GM12874 (cell line): ENCODE results near the gene AGRN.

Experiments used
- CTCF ChIP-seq: IDR thresholded peaks from 2 replicates; pipeline ENCODE4 v1.5.1; 2011; ENCODE audit warnings: low read depth, mild to moderate bottlenecking, control low read depth, low read length, moderate library complexity; ENCODE audit not compliant: insufficient read depth

The AGRN gene

DNA sequence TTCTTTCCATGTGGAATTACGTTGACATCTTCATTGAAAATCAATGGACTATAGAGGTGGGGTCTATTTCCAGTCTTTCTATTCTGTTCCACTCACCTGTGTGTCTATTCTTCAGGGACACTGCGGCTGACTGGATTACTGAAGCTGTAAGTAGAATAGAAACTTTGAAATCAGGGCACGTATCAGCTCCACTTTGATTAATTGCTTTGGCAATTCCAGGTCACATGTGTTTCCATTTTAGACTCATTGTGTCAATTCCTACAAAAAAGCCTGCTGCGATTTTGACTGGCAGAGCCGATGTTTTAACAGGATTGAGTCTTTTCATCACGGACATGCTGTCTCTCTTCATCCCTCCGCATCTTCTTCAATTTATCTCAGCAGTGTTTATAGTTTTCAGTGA is 75.1 kb downstream of the AGRN start:
- no peak for TF ChIP-seq CTCF

GRCh38 chr1:1098681-1099421 is 78.9 kb downstream of the AGRN start:
- TF ChIP-seq CTCF, result no peak

DNA sequence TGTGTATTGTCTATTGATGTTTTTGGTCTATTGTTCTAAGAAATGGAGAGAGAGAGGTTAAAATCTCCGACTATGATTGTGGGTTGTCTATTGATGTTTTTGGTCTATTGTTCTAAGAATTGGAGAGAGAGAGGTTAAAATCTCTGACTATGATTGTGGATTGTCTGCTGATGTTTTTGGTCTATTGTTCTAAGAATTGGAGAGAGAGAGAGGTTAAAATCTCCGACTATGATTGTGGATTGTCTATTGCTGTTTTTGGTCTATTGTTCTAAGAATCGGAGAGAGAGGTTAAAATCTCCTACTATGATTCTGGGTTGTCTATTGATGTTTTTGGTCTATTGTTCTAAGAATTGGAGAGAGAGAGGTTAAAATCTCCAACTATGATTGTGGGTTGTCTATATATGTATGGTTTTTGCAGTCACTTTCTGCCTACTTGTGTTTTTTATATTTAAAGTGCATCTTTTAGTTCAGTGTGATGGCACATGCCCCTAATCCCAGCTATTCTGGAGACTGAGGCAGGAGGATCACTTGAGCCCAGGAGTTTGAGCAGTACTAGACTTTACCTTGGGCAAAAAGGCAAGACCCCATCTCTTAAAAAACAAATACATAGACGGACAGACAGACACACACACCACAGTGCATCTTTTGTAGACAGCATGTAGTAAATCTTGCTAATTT is 79.7 kb downstream of the AGRN start:
- TF ChIP-seq CTCF, result no peak

DNA sequence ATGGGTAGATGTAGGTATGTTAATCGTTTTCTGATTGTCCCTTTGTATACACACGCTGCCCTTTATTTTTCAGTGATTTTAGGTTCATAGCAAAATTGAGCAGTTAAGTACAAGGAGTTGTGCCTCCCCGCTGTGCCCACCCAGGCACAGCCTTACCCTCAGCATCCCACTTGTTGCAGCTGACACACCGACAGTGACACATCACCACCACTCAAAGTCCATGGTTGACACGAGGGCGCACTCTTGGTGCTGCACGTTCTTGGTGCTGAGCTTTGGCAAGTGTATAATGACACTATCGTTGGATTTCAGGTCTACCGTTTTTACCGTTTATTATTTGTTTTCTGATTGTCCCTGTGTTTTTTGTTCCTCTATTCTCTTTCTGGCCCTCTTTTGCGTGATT is 80.4 kb downstream of the AGRN start:
- TF ChIP-seq CTCF, result no peak

DNA sequence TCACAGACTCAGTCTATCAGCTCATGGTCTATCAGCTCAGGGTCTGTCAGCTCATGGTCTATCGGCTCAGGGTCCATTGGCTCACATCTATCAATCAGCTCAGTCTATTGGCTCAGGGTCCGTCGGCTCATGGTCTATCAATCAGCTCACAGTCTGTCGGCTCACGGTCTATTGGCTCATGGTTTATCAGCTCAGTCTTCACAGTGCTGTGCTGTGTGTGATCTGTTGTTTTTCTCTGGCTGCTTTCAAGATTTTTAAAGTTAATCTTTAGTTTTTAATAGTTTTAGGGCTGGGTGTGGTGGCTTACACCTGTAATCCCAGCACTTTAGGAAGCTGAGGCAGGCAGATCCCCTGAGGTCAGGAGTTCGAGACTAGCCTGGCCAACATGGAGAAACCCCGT is 81.6 kb downstream of the AGRN start:
- TF ChIP-seq CTCF, result no peak
